HG02938 (cell line): Measurements from ENCODE around the gene ZMYM1.
"Not testable (repeated sequence)": the region's sequence is repeated elsewhere in the genome, so short reads cannot be mapped to it uniquely, and the experiment has no call there.

Experiments used
- ATAC-seq: cut with Tn5 transposase; IDR thresholded peaks from one replicate; pipeline ENCODE4 v1.9.1; 2021; ENCODE audit warnings: mild to moderate bottlenecking, moderate library complexity; ENCODE audit not compliant: unreplicated experiment

Gene ZMYM1

DNA sequence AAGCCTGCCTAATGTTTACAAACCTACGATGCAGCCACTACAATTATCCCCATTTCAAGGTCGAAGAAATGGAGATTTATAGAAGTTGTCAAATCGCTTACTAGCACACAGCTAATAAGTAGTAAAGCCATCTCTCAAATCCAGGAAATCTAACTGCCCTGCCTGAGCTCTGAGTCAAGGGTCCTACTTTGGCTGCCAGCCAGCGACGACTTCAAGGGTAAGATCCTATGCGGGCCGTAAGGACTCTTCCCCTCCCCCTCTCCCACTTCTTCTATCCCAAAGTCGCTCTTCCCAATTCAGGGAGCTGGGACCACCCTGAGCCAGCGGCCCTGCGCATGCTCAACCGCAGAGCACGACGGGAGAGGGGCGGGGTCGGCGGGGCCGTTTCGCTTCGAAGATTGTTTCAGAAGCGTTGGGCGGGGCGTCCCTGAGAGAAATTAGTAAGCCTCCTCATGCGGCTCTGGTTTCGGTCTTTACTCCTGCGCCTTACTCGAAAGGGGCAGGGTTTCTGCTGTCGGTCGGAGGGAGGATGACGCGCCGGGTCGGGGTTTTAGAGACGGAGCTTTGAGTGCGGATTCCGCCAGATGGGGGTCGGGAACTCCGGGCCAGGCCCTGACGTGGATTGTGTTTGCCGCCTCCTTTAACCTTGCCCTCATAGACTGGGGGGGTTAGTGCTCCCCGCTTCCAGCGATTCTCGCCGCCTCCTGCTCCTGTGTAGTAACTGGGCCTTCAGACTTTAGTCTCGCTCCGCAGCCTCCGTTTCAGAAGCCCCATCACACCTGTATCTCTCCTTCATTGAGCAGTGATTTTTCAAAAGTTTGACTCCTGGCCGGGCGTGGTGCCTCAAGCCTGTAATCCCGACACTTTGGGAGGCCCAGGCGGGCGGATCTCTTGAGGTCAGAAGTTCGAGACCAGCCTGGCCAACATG, at the start of gene ZMYM1:
TSS of gene ZMYM1 (plus strand) at position 383 of the 928 bp plus-strand sequence. CDS start 14,603 bp downstream, outside the sequence.
- ATAC-seq = peak; percentile 92

DNA sequence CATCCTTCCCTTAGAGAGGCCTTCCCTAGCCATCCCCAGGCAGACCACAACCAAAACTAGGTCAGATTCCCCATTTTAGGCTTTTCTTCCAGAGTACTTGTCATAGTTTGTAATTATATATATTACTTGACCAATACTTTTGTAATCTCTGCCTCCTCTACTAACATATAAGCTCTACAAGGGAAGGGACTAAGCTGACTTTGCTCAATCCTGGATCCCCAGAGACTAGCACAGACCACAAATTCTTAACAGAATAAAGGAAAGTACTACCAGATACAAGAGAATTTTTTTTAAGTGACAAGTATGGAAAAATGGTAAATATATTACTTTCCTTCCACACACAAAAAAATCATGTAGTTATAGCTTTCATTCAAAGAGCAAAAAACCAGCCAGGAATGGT, 49.4 kb upstream of the ZMYM1 start:
- no peak for ATAC-seq

DNA sequence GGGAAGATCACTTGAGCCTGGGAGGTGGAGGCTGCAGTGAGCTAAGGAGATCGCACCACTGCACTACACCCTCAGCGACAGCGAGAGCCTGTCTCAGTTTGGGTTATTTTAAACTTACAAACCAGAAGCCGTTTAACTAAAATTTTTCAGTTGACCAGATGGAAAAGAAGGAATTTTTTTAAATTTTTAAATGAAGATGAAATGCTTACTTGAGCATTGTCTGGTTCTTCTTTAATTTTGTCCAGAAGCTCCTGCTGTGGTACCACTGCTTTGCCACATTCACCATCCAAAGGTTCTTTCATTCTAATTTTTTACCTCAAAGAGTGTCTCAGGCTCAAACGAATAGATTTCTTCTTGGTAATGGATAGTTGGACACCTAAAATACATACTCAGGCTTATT, 48.8 kb upstream of the ZMYM1 start:
- no peak for ATAC-seq

DNA sequence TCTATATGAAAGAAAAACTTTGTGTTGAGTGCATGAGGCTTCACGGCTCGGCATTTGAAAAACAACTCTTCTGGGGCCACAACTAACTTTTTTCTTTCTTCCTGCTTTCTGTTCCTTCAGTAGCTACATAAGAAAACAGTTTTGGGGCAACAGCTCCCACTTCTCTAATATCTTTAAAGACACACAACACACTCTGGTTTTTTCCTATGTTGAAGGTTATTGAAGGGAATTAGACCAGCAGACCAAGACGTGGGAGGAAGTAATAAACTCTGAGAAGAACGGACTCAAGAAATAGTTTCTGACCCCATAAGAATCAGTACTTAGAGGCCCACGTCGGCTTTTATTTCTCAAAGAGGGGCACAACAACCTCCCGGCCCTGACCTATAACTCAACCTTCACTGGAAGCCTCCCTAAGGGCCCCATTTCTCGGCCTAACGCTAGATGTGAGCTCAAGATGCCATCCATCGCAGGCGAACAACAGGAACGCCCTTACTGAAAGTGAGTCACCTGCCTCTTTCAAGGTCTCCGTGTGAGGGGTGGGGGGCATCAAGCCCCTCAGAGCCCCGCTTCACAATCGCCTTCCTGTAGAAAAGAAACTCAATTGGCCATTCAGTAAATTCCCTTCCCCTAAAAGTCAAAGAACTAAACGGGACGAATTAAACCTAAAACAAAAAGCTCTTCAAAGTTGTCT, 48.3 kb upstream of the ZMYM1 start:
- no peak for ATAC-seq

DNA sequence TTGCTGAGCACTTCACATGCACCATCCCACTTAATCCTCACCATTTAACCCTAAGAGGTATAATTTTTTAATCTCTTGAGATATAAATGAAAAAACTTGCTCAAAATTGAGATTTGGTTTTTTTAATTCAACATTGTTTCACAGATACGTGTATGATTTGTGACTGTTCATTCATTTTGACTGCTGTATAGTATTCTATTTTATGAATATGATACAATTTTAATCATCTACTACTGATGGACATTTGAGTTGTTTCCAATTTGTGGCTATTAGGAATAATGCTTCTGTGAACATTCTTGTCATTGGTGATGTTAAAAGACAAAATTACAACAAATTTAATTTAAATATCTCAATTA, 46.8 kb upstream of the ZMYM1 start:
- ATAC-seq = no peak

DNA sequence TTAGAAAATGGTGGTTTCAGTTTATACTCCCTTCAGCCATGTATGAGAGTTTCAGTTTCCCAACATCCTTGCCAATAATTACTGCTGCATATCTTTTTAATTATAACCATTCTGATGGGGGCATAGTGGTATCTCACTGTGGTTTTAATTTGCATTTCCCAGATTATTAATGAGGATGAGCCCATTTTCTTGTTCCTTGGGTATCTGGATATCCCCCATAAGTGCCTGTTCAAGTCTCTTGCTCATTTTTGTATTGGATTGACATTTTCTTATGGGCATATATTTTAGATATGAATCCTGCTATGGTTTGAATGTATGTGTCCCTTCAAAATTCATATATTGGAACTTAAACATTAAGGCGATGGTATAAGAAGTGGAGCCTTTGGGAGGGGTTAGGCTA, 45.8 kb upstream of the ZMYM1 start:
- ATAC-seq = no peak

DNA sequence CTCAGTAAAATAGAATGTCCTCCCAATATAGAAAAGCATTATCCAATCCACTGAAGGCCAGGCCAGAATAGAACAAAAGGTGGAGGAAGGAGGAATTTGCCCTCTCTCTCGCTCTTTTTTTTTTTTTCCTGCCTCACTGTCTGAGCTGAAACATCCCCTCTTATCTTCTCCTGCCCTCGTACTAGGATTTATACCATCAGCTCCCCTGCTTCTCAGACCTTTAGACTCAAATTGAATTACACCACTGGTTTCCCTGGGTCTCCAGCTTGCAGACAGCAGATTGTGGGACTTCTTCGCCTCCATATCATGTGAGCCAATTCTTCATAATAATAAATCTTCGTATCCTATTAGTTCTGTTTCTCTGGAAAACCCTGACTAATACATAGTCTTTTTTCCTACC, 42.6 kb upstream of the ZMYM1 start:
- no peak for ATAC-seq

DNA sequence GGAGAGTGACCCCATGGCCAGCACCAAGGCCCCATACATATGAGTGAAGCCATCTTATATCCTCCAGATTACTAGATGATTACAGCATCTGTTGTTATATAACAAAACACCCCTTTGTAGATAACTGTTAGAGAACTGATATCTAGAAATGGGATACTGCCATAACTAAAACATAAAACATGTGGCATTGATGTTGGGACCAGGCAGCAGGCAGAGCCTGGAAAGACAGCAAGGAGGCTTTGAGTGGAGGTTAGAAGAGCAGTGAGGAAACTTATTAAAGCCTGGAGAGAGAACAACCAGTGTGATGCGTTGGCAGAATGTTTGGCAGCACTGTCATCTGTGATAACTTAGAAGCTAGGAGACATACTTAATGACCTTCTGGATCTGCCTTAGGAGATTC, 42.0 kb upstream of the ZMYM1 start:
- no peak for ATAC-seq

DNA sequence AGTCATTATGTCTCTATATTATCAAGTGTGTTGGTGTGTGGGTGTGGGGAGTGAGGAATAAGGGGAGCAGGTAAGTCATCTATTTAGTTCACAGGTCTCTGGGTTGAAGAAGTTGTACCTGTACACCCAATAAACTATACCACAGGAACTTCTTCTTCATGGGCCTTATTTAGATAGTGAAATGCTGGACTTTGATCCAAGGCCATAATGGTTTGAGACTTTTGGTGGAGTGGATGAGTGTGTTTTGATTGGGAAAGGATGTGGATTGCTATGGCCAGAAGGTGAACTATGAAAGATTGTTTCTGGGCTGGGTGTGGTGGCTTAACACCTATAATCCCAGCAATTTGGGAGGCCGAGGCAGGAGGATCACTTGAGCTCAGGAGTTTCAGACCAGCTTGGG, 40.5 kb upstream of the ZMYM1 start:
- ATAC-seq = no peak

DNA sequence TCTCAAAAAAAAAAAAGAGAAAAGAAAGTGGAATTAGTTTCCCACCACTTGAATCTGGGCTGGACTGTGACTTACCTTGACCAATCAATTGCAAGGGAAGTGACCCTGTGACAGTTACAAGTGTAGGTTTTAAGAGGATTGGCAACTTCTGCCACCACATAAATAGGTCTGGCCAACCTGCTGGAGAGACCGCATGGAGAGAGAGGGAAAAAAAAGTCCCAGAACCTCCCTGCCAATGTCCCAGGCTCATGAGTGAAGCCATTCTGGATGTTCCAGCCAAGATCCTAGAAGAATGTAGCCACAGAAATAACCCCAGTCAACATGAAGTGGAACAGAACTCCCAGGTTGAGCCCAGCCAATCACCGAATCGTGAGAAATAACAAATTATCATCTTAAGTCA, 35.7 kb upstream of the ZMYM1 start:
- ATAC-seq = no peak

DNA sequence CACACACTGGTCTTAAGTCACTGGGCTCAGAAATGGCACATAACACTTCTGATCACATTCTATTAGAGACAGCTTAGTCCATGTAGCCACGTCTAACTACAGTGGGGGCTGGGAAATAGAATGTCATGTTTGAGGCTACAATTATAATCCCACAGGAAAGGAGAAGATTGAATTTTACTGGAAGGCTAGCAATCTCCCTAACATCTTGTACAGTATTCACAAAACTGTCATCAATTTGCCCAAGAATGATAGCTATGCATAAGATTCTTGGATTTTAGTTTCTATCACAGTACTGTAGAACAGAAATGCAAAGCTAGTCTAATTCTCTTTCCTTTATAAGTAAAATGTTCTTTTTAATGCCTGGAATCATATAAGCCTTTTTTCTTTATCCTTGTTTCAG, 34.8 kb upstream of the ZMYM1 start:
- no peak for ATAC-seq

DNA sequence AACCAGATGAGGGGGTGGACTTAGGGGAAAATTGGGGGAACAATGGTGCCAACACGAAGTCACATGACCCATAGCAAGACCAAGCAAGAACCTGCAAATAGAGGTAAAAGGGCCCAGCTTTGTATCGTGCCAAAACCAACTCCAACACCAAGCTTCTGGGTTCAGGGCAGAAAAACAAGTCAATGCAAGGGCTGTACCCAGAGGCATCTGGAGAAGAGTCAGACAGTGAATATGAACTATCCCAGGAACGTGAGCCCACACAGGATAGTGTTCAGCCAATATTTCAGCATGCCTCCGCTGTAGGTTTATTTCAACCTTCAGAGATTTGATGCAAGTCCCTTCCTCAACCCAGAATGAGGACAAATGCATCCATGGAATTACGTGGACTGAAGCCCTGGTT, 32.5 kb upstream of the ZMYM1 start:
- ATAC-seq = no peak

DNA sequence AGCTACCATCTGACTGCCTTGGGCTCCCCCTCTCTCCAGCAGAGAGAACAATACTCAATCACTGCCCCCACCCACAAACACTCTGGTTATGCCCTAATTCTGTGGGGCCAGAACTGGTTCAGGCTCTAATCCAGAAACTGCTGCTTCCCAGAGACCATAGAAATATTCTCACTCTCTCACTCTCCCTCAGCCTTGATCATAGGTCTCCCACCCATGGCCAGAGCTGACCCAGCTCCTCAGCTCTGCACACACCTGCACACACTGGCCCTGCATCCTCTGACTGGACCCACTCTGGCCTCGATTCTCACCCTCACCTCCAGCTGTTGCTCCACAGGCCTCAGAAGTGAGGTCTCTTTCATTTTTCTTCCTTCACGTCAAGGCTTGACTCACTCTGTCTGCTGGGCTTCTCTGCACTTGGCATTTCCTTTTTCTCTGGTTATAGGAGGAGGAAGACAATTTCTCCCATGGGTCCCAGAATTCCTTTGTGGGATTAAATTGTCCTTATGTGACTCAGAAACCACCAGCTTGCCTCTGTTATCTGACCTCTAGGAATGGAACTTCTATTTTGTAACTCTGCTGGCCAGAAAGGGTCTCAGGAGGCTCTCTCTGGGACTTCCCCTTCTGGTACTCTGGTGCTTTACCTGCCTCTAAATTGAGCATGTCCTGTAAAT, 31.9 kb upstream of the ZMYM1 start:
- ATAC-seq = no peak

DNA sequence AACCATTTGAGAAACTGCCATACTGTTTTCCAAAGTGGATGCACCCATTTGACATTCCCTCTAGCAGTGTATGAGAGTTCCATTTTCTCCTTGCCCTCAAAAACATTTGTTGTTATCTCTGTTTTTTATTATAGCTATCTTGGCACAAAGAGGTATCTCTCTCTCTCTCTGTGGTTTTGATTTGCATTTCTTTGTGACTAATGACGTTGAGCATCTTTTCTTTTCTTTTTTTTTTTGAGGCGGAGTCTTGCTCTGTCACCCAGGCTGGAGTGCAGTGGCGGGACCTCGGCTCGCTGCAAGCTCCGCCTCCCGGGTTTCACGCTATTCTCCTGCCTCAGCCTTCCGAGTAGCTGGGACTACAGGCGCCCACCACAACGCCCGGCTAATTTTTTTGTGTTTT, 30.1 kb upstream of the ZMYM1 start:
- no peak for ATAC-seq

DNA sequence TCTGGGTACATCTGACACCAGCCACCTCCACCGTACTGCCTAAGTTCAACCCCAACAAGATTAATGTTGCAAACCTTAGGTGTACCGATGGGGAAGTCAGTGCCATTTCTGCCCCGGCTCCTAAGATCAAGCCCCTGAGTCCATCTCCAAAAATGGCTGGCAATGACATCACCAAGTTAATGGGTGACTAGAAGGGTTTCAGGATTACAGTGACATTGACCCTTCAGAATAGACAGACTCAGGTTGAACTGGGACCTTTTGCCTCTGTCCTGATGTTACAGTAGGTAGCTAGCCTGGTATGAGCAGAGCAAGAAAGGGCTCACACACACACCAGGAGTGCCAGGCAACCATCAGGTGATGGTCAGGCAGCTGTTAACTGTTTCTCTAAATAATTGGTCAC, 25.8 kb upstream of the ZMYM1 start:
- ATAC-seq = no peak

DNA sequence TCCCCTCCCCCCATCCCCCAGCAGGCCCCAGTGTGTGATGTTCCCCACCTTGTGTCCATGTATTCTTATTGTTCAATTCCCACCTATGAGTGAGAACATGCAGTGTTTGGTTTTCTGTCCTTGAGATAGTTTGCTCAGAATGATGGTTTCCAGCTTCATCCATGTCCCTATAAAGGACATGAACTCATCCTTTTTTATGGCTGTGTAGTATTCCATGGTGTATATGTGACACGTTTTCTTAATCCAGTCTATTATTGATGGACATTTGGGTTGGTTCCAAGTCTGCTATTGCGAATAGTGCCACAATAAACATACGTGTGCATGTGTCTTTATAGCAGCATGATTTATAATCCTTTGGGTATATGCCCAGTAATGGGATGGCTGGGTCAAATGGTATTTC, 24.9 kb upstream of the ZMYM1 start:
- not testable (repeated sequence) for ATAC-seq

DNA sequence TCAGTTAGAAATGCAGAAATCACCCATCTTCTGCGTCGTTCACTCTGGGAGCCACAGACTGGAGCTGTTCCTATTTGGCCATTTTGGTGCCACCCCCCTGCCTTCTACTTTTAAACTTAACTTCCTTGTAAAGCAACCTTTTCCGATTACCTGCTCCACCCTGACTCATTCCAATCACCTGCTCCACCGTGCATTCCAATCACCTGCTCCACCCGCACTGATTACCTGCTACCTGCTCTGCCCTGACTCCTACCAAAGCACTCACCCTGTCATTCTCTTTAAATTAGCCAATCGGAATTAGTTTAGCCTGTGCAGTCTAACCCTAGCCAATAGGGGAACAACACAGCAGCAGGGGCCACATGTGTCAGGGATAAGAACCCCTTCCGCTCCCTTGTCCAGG, 20.9 kb upstream of the ZMYM1 start:
- ATAC-seq = not testable (repeated sequence)

DNA sequence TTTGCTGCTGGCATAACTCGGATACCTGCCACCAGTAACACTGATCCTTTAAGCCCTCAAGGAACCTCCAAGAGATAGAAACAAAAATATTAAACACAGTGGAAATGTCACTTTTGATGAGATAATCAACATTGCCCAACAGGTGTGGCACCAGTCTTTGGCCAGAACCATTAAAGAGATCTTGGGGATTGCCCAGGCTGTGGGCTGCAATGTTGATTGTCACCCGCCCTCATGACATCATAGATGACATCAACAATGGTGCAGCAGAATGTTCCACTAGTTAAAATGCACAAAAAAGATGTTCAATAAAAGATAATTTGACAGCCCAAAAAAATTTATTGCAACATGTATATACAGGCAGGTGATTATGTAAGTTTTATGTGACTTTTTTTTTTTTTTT, 20.2 kb upstream of the ZMYM1 start:
- ATAC-seq = no peak

DNA sequence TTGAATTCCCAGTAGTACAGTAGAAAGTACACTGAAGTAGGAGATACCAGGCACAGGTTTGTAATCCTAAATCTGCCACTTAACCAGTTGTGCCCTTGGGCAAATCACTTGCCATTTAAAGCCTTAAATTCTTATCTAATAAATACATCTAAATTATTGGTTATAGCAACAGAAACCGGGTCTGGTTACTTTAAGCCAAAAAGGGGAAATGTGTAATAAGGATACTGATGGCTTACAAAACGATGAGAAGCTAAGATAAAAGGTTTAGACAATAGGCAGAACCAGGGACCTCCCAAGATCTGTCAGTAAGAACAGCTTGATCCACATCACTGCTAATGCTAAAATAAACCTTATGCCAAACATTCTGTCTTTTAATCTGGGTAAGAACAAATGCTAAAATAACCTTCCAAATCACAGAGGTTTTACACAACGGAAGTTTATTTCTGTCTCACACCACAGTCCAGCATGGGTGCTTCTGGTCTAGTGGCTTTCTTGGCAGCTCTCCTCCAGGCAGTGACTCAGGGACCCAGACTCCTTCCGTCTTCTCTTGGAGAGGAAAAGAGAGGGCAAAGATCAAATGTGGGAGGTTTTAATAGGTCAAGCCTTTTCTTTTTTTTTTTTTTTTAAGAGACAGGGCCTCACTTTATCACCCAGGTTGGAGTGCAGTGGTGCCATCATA, 16.5 kb upstream of the ZMYM1 start:
- no peak for ATAC-seq

DNA sequence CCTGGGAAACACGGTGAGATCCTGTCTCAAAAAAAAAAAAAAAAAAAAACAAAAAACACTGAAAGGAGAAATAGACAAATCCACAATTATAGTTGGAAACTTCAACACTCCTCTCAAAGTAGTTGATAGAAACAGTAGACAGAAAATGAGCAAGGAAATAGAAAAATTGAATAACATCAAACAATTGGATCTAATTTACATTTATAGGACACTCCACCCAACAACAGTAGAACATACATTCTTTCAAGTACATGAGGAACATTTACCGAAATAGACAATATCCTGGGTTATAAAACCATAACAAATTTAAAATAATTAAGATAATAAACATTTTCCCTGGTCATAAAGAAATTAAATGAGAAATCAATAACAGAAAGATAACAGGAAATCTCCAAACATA, 14.9 kb upstream of the ZMYM1 start:
- ATAC-seq = no peak

DNA sequence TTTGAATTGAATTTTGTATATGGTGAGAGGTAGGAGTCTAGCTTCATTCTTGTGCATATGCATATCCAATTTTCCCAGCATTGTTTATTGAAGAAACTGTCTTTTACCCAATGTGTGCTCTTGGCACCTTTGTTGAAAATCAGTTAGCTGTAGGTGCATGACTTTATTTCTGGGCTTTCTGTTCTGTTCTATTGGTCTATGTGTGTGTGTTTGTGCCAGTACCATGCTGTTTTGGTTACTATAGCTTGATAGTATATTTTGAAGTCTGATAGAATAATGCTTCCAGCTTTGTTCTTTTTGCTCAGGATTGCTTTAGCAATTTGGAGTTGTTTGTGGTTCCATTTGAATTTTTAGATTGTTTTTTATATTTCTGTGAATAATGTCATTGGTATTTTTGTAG, 9.4 kb upstream of the ZMYM1 start:
- ATAC-seq = no peak
